Type B pancreatic cell (in vitro differentiated cells): ENCODE measurements around the gene HINFP. TPM values are rescaled to one million over a fixed set of nuclear protein-coding genes. Genes with fewer than 3 reads are reported as not detected.
"Not testable (repeated sequence)": the region's sequence is repeated elsewhere in the genome, so short reads cannot be mapped to it uniquely, and the experiment has no call there.

Source experiments
- DNase-seq: peaks from one replicate; pipeline ENCODE4 v3.0.0; 2021; ENCODE audit warnings: mixed read lengths; ENCODE audit not compliant: unreplicated experiment; ENCODE audit errors: extremely low spot score
- H3K27ac Mint-ChIP-seq: 2 replicates; pipeline ENCODE4 v1.8.0; 2021; ENCODE audit warnings: mild to moderate bottlenecking, mixed read lengths
- H3K27me3 Mint-ChIP-seq: 2 replicates; pipeline ENCODE4 v1.8.0; 2021; ENCODE audit warnings: mixed read lengths
- H3K36me3 Mint-ChIP-seq: 2 replicates; pipeline ENCODE4 v1.8.0; 2021; ENCODE audit warnings: mixed read lengths
- H3K4me1 Mint-ChIP-seq: one replicate; pipeline ENCODE4 v1.8.0; 2021; ENCODE audit warnings: mixed read lengths; ENCODE audit not compliant: unreplicated experiment
- H3K4me3 Mint-ChIP-seq: 2 replicates; pipeline ENCODE4 v1.8.0; 2021; ENCODE audit warnings: mild to moderate bottlenecking, mixed read lengths
- H3K9me3 Mint-ChIP-seq: 2 replicates; pipeline ENCODE4 v1.8.0; 2021; ENCODE audit warnings: mixed read lengths
- total RNA-seq: library from RNA; stranded (reverse); gene quantifications from 2 replicates; pipeline ENCODE4 v1.2.1, GENCODE V29; 2021; ENCODE audit warnings: low replicate concordance
- TF ChIP-seq, protein P1 (sequence below): fragments of 200-600 bp; sonication (generic); conservative IDR thresholded peaks from 2 replicates; pipeline ENCODE4 v1.5.0; 2021; ENCODE audit warnings: antibody characterized with exemption, mild to moderate bottlenecking

Gene HINFP
- total RNA-seq, 1 donor from 2014 or later = 33.0 TPM

DNA sequence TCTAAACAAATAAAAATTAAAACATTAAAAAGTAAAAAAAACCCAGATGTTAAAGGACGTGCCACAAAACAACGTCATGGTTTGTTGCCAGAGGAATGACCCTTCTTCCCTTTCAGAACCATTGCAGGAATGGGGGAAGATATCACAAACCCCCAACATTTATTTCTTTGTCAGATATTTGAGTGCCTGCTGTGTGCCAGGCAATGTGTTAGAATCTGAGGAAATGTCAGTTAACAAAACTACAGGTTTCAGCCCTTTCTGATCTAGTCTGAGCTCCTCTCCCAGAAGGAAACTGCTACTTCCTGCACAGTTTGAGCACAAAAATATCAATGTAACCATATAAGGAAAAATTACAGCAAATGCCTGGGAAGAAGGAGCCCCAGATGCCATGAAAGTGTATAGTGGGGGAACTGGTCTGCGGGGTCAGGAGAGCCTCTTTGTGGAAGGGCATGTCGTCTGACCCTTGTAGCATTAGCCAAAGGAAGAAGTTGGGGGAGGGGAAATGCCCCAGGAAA, 56.8 kb downstream of the HINFP start:
- no peak overlapping the region for H3K4me3 Mint-ChIP-seq
- TF ChIP-seq, protein P1, sequence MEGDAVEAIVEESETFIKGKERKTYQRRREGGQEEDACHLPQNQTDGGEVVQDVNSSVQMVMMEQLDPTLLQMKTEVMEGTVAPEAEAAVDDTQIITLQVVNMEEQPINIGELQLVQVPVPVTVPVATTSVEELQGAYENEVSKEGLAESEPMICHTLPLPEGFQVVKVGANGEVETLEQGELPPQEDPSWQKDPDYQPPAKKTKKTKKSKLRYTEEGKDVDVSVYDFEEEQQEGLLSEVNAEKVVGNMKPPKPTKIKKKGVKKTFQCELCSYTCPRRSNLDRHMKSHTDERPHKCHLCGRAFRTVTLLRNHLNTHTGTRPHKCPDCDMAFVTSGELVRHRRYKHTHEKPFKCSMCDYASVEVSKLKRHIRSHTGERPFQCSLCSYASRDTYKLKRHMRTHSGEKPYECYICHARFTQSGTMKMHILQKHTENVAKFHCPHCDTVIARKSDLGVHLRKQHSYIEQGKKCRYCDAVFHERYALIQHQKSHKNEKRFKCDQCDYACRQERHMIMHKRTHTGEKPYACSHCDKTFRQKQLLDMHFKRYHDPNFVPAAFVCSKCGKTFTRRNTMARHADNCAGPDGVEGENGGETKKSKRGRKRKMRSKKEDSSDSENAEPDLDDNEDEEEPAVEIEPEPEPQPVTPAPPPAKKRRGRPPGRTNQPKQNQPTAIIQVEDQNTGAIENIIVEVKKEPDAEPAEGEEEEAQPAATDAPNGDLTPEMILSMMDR = no peak
- H3K4me1 Mint-ChIP-seq = peaks cover 11% of the 10 kb centered on the region
- no peaks in the 10 kb centered on the region for H3K27me3 Mint-ChIP-seq
- no peak for DNase-seq
- no peaks in the 10 kb centered on the region for H3K9me3 Mint-ChIP-seq
- no peaks in the 10 kb centered on the region for H3K36me3 Mint-ChIP-seq
- no peak overlapping the region for H3K27ac Mint-ChIP-seq

DNA sequence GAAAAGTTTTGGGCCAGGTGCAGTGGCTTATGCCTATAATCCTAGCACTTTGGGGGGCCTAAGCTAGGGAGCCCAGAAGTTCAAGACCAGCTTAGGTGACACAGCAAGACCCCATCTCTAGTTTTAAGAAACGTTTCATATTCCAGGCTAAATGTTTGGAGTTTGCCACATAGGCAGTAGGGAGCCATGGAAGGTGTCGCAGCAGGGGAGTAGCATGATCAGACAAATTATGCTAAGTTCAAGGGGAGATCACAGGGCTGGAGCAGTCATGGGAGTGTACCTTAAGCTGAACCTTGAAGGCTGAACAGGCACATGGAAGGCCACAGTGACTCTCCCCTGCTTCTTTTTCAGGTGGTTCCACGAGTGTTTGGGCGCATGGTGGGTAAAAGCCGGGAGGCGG, 58.0 kb downstream of the HINFP start:
- TF ChIP-seq, protein P1 = no peak
- H3K4me1 Mint-ChIP-seq = peaks cover 11% of the 10 kb centered on the region
- no peaks in the 10 kb centered on the region for H3K27me3 Mint-ChIP-seq
- no peak overlapping the region for H3K4me3 Mint-ChIP-seq
- no peak for DNase-seq
- no peaks in the 10 kb centered on the region for H3K9me3 Mint-ChIP-seq
- no peak overlapping the region for H3K27ac Mint-ChIP-seq
- no peaks in the 10 kb centered on the region for H3K36me3 Mint-ChIP-seq

DNA sequence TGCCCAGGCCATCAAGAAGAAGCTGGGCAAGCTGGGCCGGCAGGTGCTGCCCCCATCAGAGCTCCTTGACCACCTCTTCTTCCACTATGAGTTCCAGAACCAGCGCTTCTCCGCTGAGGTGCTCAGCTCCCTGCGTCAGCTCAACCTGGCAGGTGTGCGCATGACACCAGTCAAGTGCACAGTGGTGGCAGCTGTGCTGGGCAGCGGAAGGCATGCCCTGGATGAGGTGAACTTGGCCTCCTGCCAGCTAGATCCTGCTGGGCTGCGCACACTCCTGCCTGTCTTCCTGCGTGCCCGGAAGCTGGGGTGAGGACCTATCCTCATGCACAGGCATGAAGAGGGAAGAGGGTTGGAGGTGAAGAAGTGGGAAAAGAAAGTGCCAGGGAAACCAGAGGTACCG, 58.6 kb downstream of the HINFP start:
- no peak overlapping the region for H3K27ac Mint-ChIP-seq
- H3K9me3 Mint-ChIP-seq = no peaks in the 10 kb centered on the region
- H3K36me3 Mint-ChIP-seq = no peaks in the 10 kb centered on the region
- H3K4me1 Mint-ChIP-seq = peaks cover 11% of the 10 kb centered on the region
- TF ChIP-seq, protein P1 = no peak
- no peak for DNase-seq
- no peaks in the 10 kb centered on the region for H3K27me3 Mint-ChIP-seq
- H3K4me3 Mint-ChIP-seq = no peak overlapping the region

DNA sequence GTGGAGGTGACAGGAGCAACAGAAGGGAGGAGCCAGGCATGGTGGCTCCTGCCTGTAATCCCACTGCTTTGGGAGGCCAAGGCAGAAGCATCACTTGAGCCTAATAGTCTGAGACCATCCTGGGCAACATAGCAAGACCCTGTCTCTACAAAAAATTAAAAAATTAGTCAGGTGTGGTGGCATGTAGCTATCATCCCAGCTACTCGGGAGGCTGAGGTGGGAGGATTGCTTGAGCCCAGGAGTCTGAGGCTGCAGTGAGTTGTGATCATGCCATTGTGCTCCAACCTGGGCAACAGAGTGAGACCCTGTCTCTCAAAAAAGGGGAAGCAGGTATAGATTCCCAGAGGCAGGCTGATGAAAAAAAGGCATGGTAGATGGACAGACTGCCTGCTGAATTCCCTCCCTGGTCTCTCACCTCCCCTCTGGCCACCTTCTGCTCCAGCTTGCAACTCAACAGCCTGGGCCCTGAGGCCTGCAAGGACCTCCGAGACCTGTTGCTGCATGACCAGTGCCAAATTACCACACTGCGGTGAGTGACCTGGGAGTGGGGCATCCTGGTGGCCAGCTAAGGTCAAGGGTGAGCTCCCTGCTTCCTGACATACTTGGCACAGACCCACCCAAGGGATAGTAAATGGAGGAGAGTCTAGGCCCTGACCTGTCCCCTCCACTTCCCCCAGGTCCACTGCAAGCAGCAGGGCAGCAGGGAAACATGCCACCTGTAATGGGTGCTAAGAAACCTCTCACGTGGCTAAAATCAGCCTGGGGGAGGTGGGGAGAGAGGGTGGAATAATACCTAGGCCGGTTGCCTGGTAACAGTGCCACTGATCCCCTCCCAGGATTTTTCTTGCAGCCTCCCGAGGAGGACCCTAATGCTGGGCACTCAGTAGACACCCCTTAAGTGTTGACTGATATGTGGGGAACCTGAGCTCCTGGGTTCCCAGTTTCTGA, 59.6 kb downstream of the HINFP start:
- TF ChIP-seq, protein P1 = no peak
- Mint-ChIP-seq H3K27ac (no peak overlapping the region), H3K27me3 (no peaks in the 10 kb centered on the region), H3K9me3 (no peaks in the 10 kb centered on the region), H3K4me3 (no peak overlapping the region), H3K4me1 (peaks cover 11% of the 10 kb centered on the region), H3K36me3 (no peaks in the 10 kb centered on the region)
- no peak for DNase-seq

DNA sequence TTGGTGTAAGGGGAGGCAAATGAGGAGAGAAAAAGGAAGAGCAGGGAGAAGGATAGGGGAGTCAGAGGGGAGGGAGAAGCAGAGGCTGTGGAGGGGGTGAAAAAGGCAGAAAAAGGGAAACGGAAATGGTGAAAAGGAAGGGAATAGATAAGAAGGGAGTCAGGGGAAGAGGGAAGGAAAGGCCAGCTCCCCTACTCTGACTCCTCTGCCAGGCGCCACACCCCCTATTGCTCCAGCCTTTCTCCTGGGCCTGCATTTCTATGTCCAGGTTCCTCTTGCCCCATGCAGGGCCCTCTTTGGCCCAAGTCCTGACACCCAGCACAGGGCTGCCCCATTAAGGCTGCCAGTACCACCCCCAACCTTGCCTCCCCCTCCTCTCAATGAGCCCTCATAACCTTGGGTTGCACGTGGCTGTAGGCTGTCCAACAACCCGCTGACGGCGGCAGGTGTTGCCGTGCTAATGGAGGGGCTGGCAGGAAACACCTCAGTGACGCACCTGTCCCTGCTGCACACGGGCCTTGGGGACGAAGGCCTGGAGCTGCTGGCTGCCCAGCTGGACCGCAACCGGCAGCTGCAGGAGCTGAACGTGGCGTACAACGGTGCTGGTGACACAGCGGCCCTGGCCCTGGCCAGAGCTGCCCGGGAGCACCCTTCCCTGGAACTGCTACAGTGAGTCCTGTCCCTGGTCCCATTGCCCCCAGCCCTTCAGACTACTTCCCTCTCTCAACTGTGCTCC, 60.5 kb downstream of the HINFP start:
- H3K27ac Mint-ChIP-seq = no peak overlapping the region
- peaks cover 17% of the 10 kb centered on the region for H3K4me1 Mint-ChIP-seq
- H3K36me3 Mint-ChIP-seq = no peaks in the 10 kb centered on the region
- DNase-seq = no peak
- H3K27me3 Mint-ChIP-seq = no peaks in the 10 kb centered on the region
- H3K9me3 Mint-ChIP-seq = no peaks in the 10 kb centered on the region
- TF ChIP-seq, protein P1 = no peak
- H3K4me3 Mint-ChIP-seq = no peak overlapping the region

DNA sequence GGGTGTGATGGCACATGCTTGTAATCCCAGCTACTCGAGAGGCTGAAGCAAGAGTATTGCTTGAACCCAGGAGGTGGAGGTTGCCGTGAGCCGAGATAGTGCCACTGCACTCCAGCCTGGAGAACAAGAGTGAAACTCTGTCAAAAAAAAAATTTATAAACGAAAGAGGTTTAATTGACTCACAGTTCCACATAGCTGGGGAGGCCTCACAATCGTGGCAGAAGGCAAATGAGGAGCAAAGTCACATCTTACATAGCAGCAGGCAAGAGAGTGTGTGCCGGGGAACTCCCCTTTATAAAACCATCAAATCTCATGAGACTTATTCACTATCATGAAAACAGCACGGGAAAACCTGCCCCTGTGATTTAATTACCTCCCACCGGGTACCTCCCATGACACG, 63.0 kb downstream of the HINFP start:
- H3K4me1 Mint-ChIP-seq = peaks cover 13% of the 10 kb centered on the region
- not testable (repeated sequence) for H3K9me3 Mint-ChIP-seq, H3K27me3 Mint-ChIP-seq, H3K27ac Mint-ChIP-seq, H3K36me3 Mint-ChIP-seq, DNase-seq, H3K4me3 Mint-ChIP-seq
